Measurements from ENCODE around the gene APBA2.

- TF ChIP-seq CTCF (IDR thresholded peaks at IDR 0.05) (no peak), POLR2A (IDR thresholded peaks at IDR 0.05) (no peak)
Measured at GRCh38 chr15:29134641-29135308, 249.0 kb downstream of the APBA2 start.
